Inflammatory macrophage treated with lipopolysaccharide for 4 hours (primary cell): ENCODE data around the gene USF1.
"Not testable (repeated sequence)": the region's sequence is repeated elsewhere in the genome, so short reads cannot be mapped to it uniquely, and the experiment has no call there.

ENCODE experiments used
- DNase-seq: peaks from one replicate; pipeline ENCODE4 v3.0.0-alpha.2; 2020

The USF1 gene

GRCh38 chr1:161018631-161018930 is 27.2 kb downstream of the USF1 start:
- no peak for DNase-seq

GRCh38 chr1:161017756-161018630 is 27.8 kb downstream of the USF1 start:
- peak; percentile 30 for DNase-seq

- not testable (repeated sequence) for DNase-seq
Observed at GRCh38 chr1:161017181-161017580, 28.6 kb downstream of the USF1 start.

GRCh38 chr1:161016683-161017082 is 29.1 kb downstream of the USF1 start:
- not testable (repeated sequence) for DNase-seq

- peak; percentile 95 for DNase-seq
Observed at GRCh38 chr1:161013488-161014230, 32.1 kb downstream of the USF1 start.

- DNase-seq: peak; percentile 80
Observed at GRCh38 chr1:161013131-161013487, 32.7 kb downstream of the USF1 start.

GRCh38 chr1:161012420-161012819 is 33.4 kb downstream of the USF1 start:
- DNase-seq: no peak

GRCh38 chr1:161009602-161010211 is 36.1 kb downstream of the USF1 start:
- no peak for DNase-seq

GRCh38 chr1:161008869-161009510 is 36.8 kb downstream of the USF1 start:
- no peak for DNase-seq

GRCh38 chr1:161007369-161007768 is 38.4 kb downstream of the USF1 start:
- no peak for DNase-seq

- no peak for DNase-seq
Observed at GRCh38 chr1:161006563-161006962, 39.2 kb downstream of the USF1 start.

- no peak for DNase-seq
Observed at GRCh38 chr1:161001525-161001924, 44.3 kb downstream of the USF1 start.

- DNase-seq: no peak
Observed at GRCh38 chr1:161000736-161001480, 44.9 kb downstream of the USF1 start.

GRCh38 chr1:160999376-160999775 is 46.4 kb downstream of the USF1 start:
- DNase-seq: no peak

GRCh38 chr1:160997323-160998038 is 48.3 kb downstream of the USF1 start:
- DNase-seq: peak; percentile 70

GRCh38 chr1:160996178-160996577 is 49.6 kb downstream of the USF1 start:
- DNase-seq: peak; percentile 67

GRCh38 chr1:160993544-160994193 is 52.1 kb downstream of the USF1 start:
- DNase-seq: peak; percentile 50

GRCh38 chr1:160992036-160992435 is 53.7 kb downstream of the USF1 start:
- not testable (repeated sequence) for DNase-seq
